ENCODE data around the gene NR1D1.
A peak's percentile ranks its signal among the peaks of the same experiment; 100 is the strongest.
"Not testable (repeated sequence)": the region's sequence is repeated elsewhere in the genome, so short reads cannot be mapped to it uniquely, and the experiment has no call there.

Gene NR1D1

GRCh38 chr17:40100419-40100668, at the start of gene NR1D1:
Gene NR1D1 (minus strand): TSS chr17:40100589. CDS start chr17:40100094, 495 bp downstream.
- DNase-seq, result no peak

DNA sequence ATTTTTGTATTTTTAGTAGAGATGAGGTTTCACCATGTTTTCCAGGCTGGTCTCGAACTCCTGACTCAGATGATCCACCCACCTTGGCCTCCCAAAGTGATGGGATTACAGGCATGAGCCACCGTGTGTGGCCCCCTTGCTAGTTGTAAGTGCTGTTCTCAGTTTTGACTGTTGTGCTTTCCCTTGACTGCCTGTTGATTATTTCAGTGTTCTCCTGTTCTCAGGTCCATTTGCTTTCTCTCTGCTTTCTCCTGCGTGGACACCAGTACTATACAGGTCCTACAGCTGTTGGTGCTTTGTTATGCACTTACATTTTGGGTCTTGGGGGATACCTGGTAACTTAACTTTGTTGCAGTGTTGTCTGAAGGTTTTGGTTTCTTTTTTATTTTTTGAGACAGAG, 48.1 kb upstream of the NR1D1 start:
- no peak for DNase-seq

DNA sequence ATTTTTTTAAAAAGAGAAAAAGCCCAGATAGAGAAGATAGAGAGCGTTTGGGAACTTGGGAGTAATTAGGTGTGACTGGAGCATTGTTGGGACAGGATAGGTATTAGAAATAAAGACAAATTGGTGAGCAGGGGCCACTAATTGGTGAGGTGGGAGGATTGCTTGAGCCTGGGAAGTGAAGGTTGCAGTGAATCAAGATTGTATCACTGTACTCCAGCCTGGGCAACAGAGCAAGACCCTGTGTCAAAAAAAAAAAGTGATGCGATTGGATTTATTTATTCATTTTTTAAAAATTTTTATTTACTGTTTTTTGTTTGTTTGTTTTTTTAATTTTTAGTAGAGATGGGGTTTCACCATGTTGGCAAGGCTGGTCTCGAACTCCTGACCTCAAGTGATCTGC, 45.1 kb upstream of the NR1D1 start:
- no peak for DNase-seq

DNA sequence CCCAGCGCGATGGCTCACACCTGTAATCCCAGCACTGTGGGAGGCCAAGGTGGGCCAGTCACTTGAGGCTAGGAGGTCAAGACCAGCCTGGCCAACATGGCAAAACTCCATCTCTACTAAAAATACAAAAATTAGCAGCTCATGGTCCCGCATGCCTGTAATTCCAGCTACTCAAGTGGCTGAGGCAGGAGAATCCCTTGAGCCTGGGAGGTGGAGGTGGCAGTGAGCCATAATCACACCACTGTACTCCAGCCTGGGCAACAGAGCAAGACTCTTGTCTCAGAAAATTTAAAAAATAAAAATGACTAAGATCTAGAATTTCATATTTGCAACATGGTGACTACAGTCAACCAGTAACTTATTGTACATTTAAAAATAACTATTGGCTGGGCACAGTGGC, 42.8 kb upstream of the NR1D1 start:
- not testable (repeated sequence) for DNase-seq

DNA sequence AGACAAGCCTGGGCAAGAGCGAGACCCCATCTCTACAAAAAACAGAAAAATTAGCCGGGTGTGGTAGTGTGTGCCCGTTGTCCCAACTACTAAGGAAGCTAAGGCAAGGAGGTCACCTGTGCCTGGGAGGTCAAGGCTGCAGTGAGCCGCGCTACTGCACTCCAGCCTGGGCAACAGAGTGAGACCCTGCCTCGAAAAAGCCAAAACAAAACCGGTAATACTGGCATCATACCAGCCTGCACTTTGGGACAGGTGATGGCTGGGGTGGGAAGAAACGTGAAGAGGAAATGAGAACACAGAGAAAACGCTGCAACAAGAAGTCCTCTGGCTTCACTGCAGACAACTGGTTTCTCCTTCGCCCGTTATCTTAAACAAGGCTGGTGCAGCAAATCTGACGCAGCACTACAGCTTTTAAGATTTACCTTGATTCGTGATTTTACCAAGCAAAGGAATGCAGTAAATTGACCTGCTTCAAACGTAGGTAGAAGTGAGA, 39.2 kb upstream of the NR1D1 start:
- no peak for DNase-seq

DNA sequence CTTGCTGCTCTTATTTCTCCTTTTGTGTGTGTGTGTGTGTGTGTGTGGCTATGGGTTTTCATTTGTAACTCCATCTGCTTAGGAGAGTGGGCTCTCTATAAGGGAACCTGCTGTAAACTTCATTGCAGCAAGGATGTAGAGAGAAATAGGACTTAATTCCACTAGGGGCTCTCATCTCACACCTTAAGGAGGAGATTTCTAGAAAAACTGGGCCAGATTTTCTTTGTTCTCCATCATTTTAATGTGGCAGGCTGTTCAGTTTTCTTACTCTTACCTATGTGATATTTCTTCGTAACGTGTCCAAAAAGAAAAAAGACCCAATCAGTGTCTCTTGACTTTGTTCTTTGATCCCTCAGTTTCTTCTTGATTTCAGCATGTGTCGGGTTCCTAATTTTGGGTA, 35.4 kb upstream of the NR1D1 start:
- DNase-seq, result no peak

GRCh38 chr17:40134184-40134583, 33.8 kb upstream of the NR1D1 start:
- DNase-seq, result no peak

DNA sequence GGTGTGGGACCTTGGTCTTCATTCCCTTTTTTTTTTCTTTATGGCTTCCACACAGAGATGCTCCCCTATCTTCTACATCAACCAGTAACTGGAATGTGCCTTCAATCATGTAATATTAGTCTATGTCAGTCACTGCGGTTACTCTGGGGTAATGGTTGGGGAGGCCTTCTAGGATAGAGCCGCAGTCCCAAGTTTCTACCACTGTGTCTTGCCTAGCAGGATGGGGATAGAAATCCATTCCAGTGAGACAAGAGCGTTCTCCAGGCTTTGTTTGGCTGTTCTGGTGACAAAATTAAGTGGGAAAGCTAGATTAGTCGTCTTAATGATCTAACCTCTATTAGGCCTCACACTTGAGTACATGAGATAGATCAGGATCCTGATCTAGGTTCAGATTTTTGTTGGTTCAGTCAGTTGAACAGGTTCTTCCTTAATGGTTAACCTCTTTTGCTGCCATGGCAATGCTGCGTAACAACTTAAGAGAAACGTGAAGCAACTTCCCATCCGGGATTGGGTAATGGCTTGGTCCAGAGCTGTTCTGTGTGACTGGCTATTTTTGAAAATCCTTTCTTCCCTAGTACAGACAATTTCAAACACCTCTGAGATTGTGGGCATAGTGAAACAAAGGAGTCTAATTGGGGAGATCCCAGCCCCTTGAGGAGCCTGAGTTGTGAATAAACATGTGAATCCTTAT, 30.1 kb upstream of the NR1D1 start:
- no peak for DNase-seq

GRCh38 chr17:40129498-40129897, 29.1 kb upstream of the NR1D1 start:
- no peak for DNase-seq

DNA sequence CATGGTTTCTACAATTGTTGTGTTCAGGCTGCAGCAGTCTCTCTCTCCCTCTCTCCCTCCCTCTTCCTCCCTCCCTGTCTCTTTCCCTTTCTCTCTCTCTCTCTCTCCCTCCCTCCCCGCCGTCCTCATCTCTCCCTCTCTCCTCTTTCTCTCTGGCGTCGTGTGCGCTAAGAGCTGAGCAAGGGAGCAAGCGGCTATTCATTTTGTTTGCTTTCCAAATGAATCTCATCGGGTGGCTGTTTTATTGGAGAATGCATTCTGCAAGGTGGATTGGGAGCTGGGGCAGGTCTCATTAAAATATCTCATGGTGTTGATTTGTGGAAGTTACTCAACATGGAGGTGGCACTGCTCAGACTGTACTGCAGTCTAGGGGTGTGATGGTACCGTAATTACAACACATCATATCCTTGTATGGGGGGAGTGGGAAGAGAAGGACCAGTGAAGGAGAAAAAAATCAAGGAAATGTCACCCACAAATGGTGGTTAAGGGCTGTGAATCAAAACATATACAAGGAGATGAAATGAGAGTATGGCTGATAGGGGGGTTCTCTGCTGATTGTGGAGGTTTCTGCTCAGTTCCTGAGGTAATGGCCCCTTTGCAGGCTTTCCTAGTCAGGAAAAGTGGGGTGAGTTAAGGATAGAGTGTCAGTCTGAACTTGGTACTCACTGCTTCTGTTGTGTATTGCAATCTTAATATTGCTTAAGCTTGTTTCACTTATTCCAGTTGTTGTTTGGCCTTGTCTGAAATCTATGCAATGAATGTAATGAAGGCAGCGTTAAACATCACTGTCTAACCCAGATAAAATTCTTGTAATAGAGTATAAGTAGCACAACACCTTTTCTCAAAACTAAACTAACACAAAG, 24.1 kb upstream of the NR1D1 start:
- DNase-seq, result no peak

DNA sequence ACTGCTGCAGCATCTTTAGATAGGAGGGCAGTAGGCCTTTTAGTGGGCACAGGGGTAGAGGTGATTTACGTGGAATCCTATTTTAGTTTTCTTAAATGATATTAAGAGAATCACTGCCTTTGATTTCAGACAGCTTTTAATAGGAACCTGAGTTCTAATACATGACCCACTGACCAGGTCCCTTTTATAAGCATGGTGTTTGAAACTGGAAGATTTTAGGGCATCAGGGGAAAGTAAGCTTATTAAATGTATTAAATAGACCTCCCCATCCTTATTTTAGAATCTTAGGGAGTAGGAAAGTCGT, 23.4 kb upstream of the NR1D1 start:
- DNase-seq, result no peak

DNA sequence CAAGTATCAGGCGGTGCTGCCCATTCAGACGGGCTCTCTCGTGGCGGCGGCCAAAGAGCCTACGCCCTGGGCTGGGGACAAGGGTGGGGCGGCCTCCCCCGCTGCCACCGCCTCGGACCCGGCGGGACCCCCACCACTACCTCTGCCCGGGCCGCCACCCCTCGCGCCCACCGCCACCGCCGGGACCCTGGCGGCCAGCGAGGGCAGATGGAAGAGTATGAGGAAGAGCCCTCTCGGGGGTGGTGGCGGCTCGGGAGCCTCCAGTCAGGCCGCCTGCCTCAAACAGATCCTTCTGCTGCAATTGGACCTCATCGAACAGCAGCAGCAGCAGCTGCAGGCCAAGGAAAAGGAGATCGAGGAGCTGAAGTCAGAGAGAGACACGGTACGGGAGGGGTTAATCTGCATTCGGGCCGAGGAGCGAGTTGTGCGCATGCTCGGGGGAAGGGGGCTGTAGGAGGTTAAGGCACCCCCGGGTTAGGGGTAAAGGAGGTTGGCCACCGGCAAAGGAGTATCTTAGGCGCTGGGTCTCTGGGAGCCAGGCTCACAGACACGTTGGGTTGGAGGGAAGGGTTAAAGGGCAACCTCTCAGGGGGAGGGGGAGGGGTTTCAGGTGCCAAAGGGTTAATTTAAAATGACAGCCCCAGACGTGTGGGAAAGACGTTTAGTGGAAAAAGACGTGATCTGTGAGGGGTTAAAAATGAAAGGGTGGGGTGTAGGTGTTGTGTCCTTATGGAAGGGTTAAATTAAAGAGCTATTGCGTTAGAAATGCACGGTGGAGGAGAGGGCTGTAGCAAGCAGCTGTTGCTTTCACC, 22.8 kb upstream of the NR1D1 start:
- peak; percentile 45 for DNase-seq

DNA sequence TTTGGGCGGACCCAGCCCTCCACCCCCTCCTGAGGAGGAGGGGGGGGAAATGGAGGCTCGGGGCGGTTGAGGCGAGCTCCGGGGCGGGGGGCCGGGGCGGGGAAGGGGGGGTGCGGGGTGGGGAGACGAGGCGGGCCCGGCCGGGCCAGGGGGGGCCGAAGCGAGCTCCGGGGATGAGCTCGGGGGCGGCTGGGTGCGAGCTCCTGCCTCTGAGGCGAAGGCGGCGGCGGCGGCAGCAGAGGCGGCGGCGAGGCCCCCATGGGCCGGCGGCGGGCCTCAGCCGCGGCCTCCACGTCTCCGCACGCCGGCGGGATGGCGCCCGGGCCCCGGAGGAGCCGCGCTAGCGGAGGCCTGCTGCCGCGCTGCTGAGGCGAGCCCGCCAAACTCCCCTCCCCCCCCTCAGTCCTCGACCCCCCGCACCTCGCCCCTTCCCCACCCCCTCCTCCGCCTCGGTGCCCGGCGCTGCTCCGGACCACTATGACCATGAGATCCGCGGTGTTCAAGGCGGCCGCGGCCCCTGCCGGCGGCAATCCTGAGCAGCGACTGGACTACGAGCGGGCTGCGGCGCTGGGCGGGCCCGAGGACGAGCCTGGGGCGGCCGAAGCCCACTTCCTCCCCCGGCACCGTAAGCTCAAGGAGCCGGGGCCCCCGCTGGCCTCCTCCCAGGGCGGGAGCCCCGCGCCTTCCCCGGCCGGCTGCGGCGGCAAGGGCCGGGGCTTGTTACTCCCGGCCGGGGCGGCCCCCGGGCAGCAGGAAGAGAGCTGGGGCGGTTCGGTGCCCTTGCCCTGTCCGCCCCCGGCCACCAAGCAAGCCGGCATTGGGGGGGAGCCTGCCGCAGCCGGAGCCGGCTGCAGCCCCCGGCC, 22.0 kb upstream of the NR1D1 start:
- DNase-seq, result peak; percentile 66

- peak; percentile 78 for DNase-seq
These were observed 21.1 kb upstream of the NR1D1 start, which contains the start of gene MSL1 for GRCh38 chr17:40121181-40122135. Gene MSL1 (plus strand): TSS chr17:40121971. CDS start chr17:40122613, 642 bp downstream.

GRCh38 chr17:40115101-40115436, 14.7 kb upstream of the NR1D1 start:
- no peak for DNase-seq

GRCh38 chr17:40113907-40114245, 13.5 kb upstream of the NR1D1 start:
- DNase-seq, result no peak

GRCh38 chr17:40113110-40113906, 12.9 kb upstream of the NR1D1 start:
- peak; percentile 88 for DNase-seq

GRCh38 chr17:40112718-40113109, 12.3 kb upstream of the NR1D1 start:
- no peak for DNase-seq

GRCh38 chr17:40112191-40112711, 11.9 kb upstream of the NR1D1 start:
- DNase-seq, result no peak
